Endometrial microvascular endothelial cells (primary cell): Measurements from ENCODE around the gene PSTPIP2. TPM values are rescaled to one million over a fixed set of nuclear protein-coding genes. Genes with fewer than 3 reads are reported as not detected.

Experiments
- in situ Hi-C: cut with HindIII; loops from 2 replicates; pipeline ENCODE4 v1.10.0; 2017; ENCODE audit warnings: low sequenced_read_pairs, low pct_unique_long_range_greater_than_20kb; ENCODE audit errors: inconsistent ontology term
- total RNA-seq: library from RNA; depleted of rRNA; stranded (reverse); fragments of >200 nt; gene quantifications from one replicate; pipeline ENCODE4 v1.2.3, GENCODE V29; 2015; ENCODE audit errors: inconsistent ontology term

The PSTPIP2 gene
- total RNA-seq, 1 donor from 2014 or later: 6.8 TPM

GRCh38 chr18:45958730-45959129 lies 113.3 kb downstream of the PSTPIP2 start:
- in situ Hi-C loops: no loop called here

GRCh38 chr18:45958027-45958426 lies 114.0 kb downstream of the PSTPIP2 start:
- in situ Hi-C loops: no loop called here

- in situ Hi-C loops: no loop called here
Measured at GRCh38 chr18:45957100-45957499, 115.0 kb downstream of the PSTPIP2 start.

- in situ Hi-C loops: no loop called here
Measured at GRCh38 chr18:45954070-45954934, 117.8 kb downstream of the PSTPIP2 start.

GRCh38 chr18:45951016-45951714 lies 120.9 kb downstream of the PSTPIP2 start:
- in situ Hi-C loops: no loop called here

- in situ Hi-C loops: no loop called here
Measured at GRCh38 chr18:45945669-45946068, 126.4 kb downstream of the PSTPIP2 start.

GRCh38 chr18:45940724-45941123 lies 131.3 kb downstream of the PSTPIP2 start:
- in situ Hi-C loops: no loop called here

- in situ Hi-C loops: no loop called here
Measured at GRCh38 chr18:45939236-45939635, 132.8 kb downstream of the PSTPIP2 start.

- in situ Hi-C loops: no loop called here
Measured at GRCh38 chr18:45938488-45938935, 133.5 kb downstream of the PSTPIP2 start.

- in situ Hi-C loops: no loop called here
Measured at GRCh38 chr18:45935591-45936335, 136.3 kb downstream of the PSTPIP2 start.

Other genes starting within 250 kb of the PSTPIP2 start
- gene SIGLEC15, start 246.6 kb downstream of the PSTPIP2 start, total RNA-seq: 0.93 TPM
- 21.0 TPM for gene EPG5, start 104.9 kb downstream of the PSTPIP2 start, total RNA-seq
- gene ATP5F1A, start 26.0 kb upstream of the PSTPIP2 start, total RNA-seq: 727 TPM
- gene HAUS1, start 32.1 kb upstream of the PSTPIP2 start, total RNA-seq: 78.9 TPM